ENCODE results near the gene SENP8.

Gene SENP8

DNA sequence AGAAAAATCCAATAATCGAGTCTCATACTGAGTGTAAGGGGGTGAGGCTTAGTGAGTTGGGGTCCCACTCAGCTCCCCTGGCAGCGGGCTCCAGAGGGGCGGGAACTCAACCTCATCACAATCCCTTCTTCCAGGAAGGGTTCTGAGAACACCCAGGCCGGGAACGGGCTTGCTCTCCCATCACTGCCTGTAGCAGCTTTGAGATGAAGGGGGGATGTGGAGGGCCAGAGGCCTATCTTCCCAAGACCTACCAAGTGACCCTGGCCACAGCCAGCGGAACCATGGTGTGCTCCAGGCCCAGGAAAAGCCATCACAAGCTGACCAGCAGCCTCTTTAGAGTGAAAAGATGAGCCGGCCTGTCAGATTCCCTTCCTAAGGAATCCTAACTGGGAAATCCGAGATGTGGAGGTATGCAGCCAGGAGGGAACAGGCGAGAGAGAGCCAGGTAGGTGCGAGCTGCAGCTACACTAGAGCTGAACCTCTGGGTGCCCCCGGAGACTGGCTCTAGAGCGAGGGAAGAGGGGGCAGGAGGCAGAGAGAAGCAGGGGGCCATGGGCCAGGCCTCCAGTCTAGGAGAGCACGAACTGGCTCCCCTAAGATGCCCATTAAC is 60.9 kb downstream of the SENP8 start:
- DNase-seq: no peak

- DNase-seq: no peak
Observed at GRCh38 chr15:72179950-72180581, 61.9 kb downstream of the SENP8 start.

DNA sequence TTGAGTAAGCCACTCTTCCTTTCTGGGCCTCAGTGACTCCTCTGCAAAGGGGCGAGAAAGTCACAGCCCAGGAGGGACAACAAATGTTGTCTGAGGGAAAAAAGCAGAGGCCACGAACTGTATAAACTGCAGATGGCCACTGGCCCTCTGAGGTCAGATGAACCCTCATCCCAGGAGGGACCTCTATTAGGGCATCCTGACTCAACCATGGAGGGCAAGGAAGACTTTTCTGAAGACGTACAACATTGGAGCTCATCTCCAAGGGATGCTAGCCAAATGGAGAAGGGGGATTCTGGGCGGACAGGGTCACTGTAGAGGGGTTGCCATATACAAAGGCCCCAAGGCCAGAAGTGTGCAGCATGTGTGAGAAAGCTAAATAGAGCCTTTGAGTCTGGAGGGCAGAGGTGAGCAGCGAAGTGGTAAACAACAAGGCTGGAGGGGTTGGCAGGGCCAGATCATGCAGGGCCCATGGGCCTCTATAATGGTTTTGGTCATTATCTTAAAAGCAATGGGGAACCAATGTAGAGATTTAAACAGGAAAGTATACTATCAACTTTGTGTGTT is 62.6 kb downstream of the SENP8 start:
- DNase-seq: no peak

GRCh38 chr15:72182244-72182643 is 64.0 kb downstream of the SENP8 start:
- no peak for DNase-seq

GRCh38 chr15:72182673-72183072 is 64.5 kb downstream of the SENP8 start:
- DNase-seq: no peak

DNA sequence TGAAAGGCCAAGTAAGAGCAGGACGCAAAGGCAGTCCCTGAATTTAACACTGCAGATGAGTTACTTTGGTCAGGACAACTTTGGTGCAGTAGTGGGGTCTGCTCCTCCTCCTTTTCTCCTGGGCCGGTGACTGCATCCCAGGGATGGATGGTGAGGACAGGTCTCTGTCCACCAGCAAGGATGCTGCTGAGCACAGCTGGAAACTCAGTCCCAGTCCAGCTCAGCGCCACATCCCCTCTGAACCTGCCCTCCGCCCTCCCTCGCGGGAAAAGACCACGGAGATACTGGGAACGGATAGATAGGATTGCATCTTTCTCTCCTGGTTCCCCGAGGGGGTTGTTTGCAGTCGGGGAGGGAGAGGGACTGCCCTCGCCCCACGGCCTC is 65.6 kb downstream of the SENP8 start:
- no peak for DNase-seq

GRCh38 chr15:72184165-72184811 is 66.1 kb downstream of the SENP8 start:
- no peak for DNase-seq

DNA sequence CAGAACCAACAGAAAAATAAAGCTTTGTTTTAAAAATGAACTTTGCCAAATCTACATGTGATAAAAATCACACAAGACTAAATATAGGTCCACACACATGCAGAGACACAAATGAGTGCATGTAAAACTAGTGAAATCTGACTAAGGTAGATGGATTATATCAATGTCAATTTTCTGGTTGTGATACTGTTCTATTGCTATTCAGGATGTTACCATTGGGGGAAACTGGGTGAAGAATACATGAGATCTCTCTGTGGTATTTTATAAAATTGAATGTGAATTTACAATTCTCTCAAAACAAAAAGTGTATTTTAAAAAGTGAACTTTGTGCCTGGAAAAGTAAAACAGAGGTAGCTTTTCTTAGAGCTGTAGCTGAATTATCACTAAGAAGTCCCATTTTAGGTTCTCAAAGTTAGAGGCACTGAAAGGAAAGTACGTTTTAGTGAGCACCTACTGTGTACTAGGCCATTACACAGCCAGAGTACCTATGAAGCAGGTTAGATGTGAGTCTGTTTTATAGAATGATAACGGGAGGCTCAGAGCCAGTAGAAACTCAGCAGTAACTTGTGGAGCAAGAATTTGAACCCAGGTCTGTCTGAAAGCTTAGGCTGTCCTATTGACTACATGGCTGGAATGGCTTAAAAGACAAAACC is 71.2 kb downstream of the SENP8 start:
- DNase-seq: no peak

- DNase-seq: no peak
Observed at GRCh38 chr15:72192416-72192815, 74.2 kb downstream of the SENP8 start.
